Myocyte (in vitro differentiated cells): ENCODE measurements around the gene DAG1. TPM values are rescaled to one million over a fixed set of nuclear protein-coding genes. Genes with fewer than 3 reads are reported as not detected.

Experiments used
- DNase-seq: peaks from one replicate; pipeline ENCODE4 v3.0.0-alpha.2; 2012; ENCODE audit warnings: low read depth
- polyA plus RNA-seq: library from polyadenylated mRNA; unstranded; fragments of >200 nt; gene quantifications from one replicate; pipeline ENCODE4 v1.2.1, GENCODE V29; 2012; ENCODE audit warnings: missing spikeins
- total RNA-seq: library from RNA; depleted of rRNA; stranded (reverse); fragments of >200 nt; gene quantifications from 2 replicates; pipeline ENCODE4 v1.2.3, GENCODE V29; 2014

DAG1 gene
- 276 and 362 TPM in 2 replicates for total RNA-seq
- polyA plus RNA-seq = 86.1 TPM

GRCh38 chr3:49469936-49470713 is at the start of gene DAG1:
Gene DAG1, plus strand, starts transcription at chr3:49470267. Its CDS starts 40,268 bp downstream, at chr3:49510535.
- peak; percentile 97 for DNase-seq

GRCh38 chr3:49421890-49422378 is 48.1 kb upstream of the DAG1 start:
- no peak for DNase-seq

- no peak for DNase-seq
Observed at GRCh38 chr3:49422379-49423248, 47.5 kb upstream of the DAG1 start, which contains the start of gene AMT. Gene AMT, minus strand, starts transcription at chr3:49422473. Its CDS starts 23 bp downstream, at chr3:49422450.

GRCh38 chr3:49424816-49425215 is 45.3 kb upstream of the DAG1 start:
- no peak for DNase-seq

GRCh38 chr3:49427586-49427985 is 42.5 kb upstream of the DAG1 start:
- no peak for DNase-seq

- no peak for DNase-seq
Observed at GRCh38 chr3:49428752-49429080, 41.4 kb upstream of the DAG1 start.

GRCh38 chr3:49434731-49435130 is 35.3 kb upstream of the DAG1 start:
- no peak for DNase-seq

- DNase-seq = no peak
Observed at GRCh38 chr3:49445391-49445790, 24.7 kb upstream of the DAG1 start.

- DNase-seq = no peak
Observed at GRCh38 chr3:49453621-49454020, 16.4 kb upstream of the DAG1 start.

GRCh38 chr3:49454458-49454857 is 15.6 kb upstream of the DAG1 start:
- DNase-seq = peak; percentile 66

GRCh38 chr3:49454898-49455681 is 15.0 kb upstream of the DAG1 start:
- peak; percentile 87 for DNase-seq

GRCh38 chr3:49456466-49456865 is 13.6 kb upstream of the DAG1 start:
- peak; percentile 9 for DNase-seq

GRCh38 chr3:49460188-49460890 is 9.7 kb upstream of the DAG1 start:
- DNase-seq = peak; percentile 41

- peak; percentile 58 for DNase-seq
Observed at GRCh38 chr3:49460956-49461355, 9.1 kb upstream of the DAG1 start.

GRCh38 chr3:49461443-49462171 is 8.5 kb upstream of the DAG1 start:
- peak; percentile 82 for DNase-seq

- peak; percentile 75 for DNase-seq
Observed at GRCh38 chr3:49462222-49462621, 7.8 kb upstream of the DAG1 start.

GRCh38 chr3:49465270-49466034 is 4.6 kb upstream of the DAG1 start:
- peak; percentile 78 for DNase-seq

- no peak for DNase-seq
Observed at GRCh38 chr3:49466085-49466484, 4.0 kb upstream of the DAG1 start.
